COR-L47 (cell line): ENCODE data around the gene PPM1L.

ENCODE experiments used
- DNase-seq: peaks from one replicate; lab custom pipeline; 2025; lab: John Stamatoyannopoulos, UW

The PPM1L gene

GRCh38 chr3:160765211-160765610, 9.2 kb downstream of the PPM1L start:
- no peak for DNase-seq

GRCh38 chr3:160768031-160768430, 12.0 kb downstream of the PPM1L start:
- DNase-seq = no peak

- no peak for DNase-seq
These were observed 12.9 kb downstream of the PPM1L start for GRCh38 chr3:160768918-160769317.

GRCh38 chr3:160771811-160772459, 15.9 kb downstream of the PPM1L start:
- no peak for DNase-seq

GRCh38 chr3:160773722-160774121, 17.7 kb downstream of the PPM1L start:
- no peak for DNase-seq

- DNase-seq = no peak
These were observed 18.1 kb downstream of the PPM1L start for GRCh38 chr3:160774172-160774571.

- DNase-seq = no peak
These were observed 22.4 kb downstream of the PPM1L start for GRCh38 chr3:160778480-160778879.

GRCh38 chr3:160779040-160779439, 23.0 kb downstream of the PPM1L start:
- no peak for DNase-seq

GRCh38 chr3:160780245-160780644, 24.2 kb downstream of the PPM1L start:
- DNase-seq = no peak

- no peak for DNase-seq
These were observed 25.4 kb downstream of the PPM1L start for GRCh38 chr3:160781402-160781801.

GRCh38 chr3:160781863-160782262, 25.8 kb downstream of the PPM1L start:
- no peak for DNase-seq

- no peak for DNase-seq
These were observed 28.8 kb downstream of the PPM1L start for GRCh38 chr3:160784853-160785252.

GRCh38 chr3:160790726-160791125, 34.7 kb downstream of the PPM1L start:
- no peak for DNase-seq

GRCh38 chr3:160792540-160792939, 36.5 kb downstream of the PPM1L start:
- no peak for DNase-seq

GRCh38 chr3:160793722-160794252, 37.8 kb downstream of the PPM1L start:
- no peak for DNase-seq

GRCh38 chr3:160796089-160796812, 40.2 kb downstream of the PPM1L start:
- DNase-seq = no peak

- no peak for DNase-seq
These were observed 40.8 kb downstream of the PPM1L start for GRCh38 chr3:160796813-160797164.

- DNase-seq = no peak
These were observed 41.3 kb downstream of the PPM1L start for GRCh38 chr3:160797356-160797755.

- no peak for DNase-seq
These were observed 45.5 kb downstream of the PPM1L start for GRCh38 chr3:160801386-160802118.

GRCh38 chr3:160804762-160805161, 48.7 kb downstream of the PPM1L start:
- peak; percentile 26 for DNase-seq

GRCh38 chr3:160806094-160806493, 50.1 kb downstream of the PPM1L start:
- DNase-seq = no peak

- no peak for DNase-seq
These were observed 50.7 kb downstream of the PPM1L start for GRCh38 chr3:160806686-160807085.

- no peak for DNase-seq
These were observed 52.8 kb downstream of the PPM1L start for GRCh38 chr3:160808838-160809237.
